Vagina (tissue), 2 donors: ENCODE results near the gene TYSND1. TPM values are rescaled to one million over a fixed set of nuclear protein-coding genes. Genes with fewer than 3 reads are reported as not detected.

Experiments used
- DNase-seq, 2 donors: peaks; one replicate each; pipeline ENCODE4 v3.0.0-alpha.2; 2017; ENCODE audit errors: extremely low spot score in 2 of 2
- H3K27ac ChIP-seq: fragments of 200-600 bp; sonication (generic); one replicate; pipeline ENCODE4 v1.5.1; 2019
- H3K27me3 ChIP-seq: fragments of 200-600 bp; sonication (generic); one replicate; pipeline ENCODE4 v1.5.1; 2019
- H3K36me3 ChIP-seq, 2 donors: fragments of 200-600 bp; sonication (generic); one replicate each; pipeline ENCODE4 v1.5.1; 2017 to 2019
- H3K4me1 ChIP-seq: fragments of 200-600 bp; sonication (generic); one replicate; pipeline ENCODE4 v1.5.1; 2019
- H3K4me3 ChIP-seq, 2 donors: fragments of 200-600 bp; sonication (generic); 1 replicate in 1 of 2; 2 replicates in 1 of 2; pipeline ENCODE4 v1.5.1; 2016 to 2019
- H3K9me3 ChIP-seq: fragments of 200-600 bp; sonication (generic); one replicate; pipeline ENCODE4 v1.5.1; 2019
- CTCF ChIP-seq, 3 experiments: fragments of 450-650 bp in 2 of 3; fragments of 200-600 bp in 1 of 3; sonication (generic) in 1 of 3; IDR thresholded peaks; one replicate each; pipeline ENCODE4 v1.5.1; 2017 to 2019; ENCODE audit warnings: antibody characterized with exemption in 3 of 3, mild to moderate bottlenecking in 2 of 3, moderate library complexity in 2 of 3
- POLR2A ChIP-seq, 2 donors: fragments of 450-650 bp; IDR thresholded peaks; one replicate each; pipeline ENCODE4 v1.6.1; 2017; ENCODE audit warnings: antibody characterized with exemption in 2 of 2, mild to moderate bottlenecking in 2 of 2, moderate library complexity in 2 of 2
- POLR2AphosphoS5 ChIP-seq, 2 donors: sonication (generic); formaldehyde crosslinking; IDR thresholded peaks; one replicate each; pipeline ENCODE4 v1.9.0; 2017; ENCODE audit warnings: antibody characterized with exemption in 2 of 2, mild to moderate bottlenecking in 2 of 2, low read depth in 1 of 2; ENCODE audit not compliant: insufficient read depth in 1 of 2
- intact Hi-C: fragments of 100-400 bp; cut with DNase I; formaldehyde crosslinking; loops from one replicate; pipeline ENCODE4 v1.15.1; 2023
- total RNA-seq: library from RNA; depleted of rRNA; stranded (reverse); fragments of >200 nt; gene quantifications from one replicate; pipeline ENCODE4 v1.2.3, GENCODE V29; 2016

TYSND1 gene
- total RNA-seq, 1 donor from 2014 or later, result 15.7 TPM

DNA sequence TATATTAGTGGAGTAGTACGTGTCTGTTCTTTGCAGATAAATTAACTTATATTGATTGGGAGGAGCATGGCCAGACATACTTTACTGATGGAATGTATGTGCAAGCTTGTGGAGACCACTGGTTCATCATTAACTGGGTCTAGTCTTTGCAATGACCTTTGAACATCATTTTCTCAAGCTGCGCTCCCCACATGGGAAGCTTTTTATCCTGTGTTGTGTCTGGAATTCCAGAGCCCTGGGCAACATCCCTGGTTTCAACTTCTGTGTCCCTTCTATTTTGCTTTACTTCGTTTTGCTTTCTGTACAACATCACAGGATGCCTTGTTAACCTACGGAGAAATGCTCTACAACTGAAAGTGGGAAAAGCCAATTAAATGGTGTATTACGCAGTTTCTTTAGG is 55.5 kb downstream of the TYSND1 start:
- no peaks in the 10 kb centered on the region for H3K4me1 ChIP-seq
- H3K27me3 ChIP-seq, result no peaks in the 10 kb centered on the region
- H3K9me3 ChIP-seq, result no peaks in the 10 kb centered on the region
- H3K4me3 ChIP-seq, result no peak overlapping the region
- TF ChIP-seq POLR2A (IDR thresholded peaks at IDR 0.05) (no peak), CTCF (IDR thresholded peaks at IDR 0.05) (no peak), POLR2AphosphoS5 (IDR thresholded peaks at IDR 0.05; ENCODE audit: insufficient read depth in 1 of 2, low read depth in 1 of 2) (no peak)
- H3K27ac ChIP-seq, result no peak overlapping the region
- DNase-seq, result no peak
- intact Hi-C loops, result no loop called here
- H3K36me3 ChIP-seq, result peaks cover 0 to 28% of the 10 kb centered on the region in 2 donors

GRCh38 chr10:70090013-70090412 is 56.5 kb downstream of the TYSND1 start:
- no peaks in the 10 kb centered on the region for H3K9me3 ChIP-seq
- no peak overlapping the region for H3K4me3 ChIP-seq
- H3K36me3 ChIP-seq, result peaks cover 0 to 22% of the 10 kb centered on the region in 2 donors
- intact Hi-C loops, result no loop called here
- H3K4me1 ChIP-seq, result no peaks in the 10 kb centered on the region
- DNase-seq, result no peak
- H3K27me3 ChIP-seq, result no peaks in the 10 kb centered on the region
- no peak for TF ChIP-seq CTCF (IDR thresholded peaks at IDR 0.05)
- no peak for TF ChIP-seq POLR2A (IDR thresholded peaks at IDR 0.05)
- no peak for TF ChIP-seq POLR2AphosphoS5 (IDR thresholded peaks at IDR 0.05; ENCODE audit: insufficient read depth in 1 of 2, low read depth in 1 of 2)
- H3K27ac ChIP-seq, result no peak overlapping the region

GRCh38 chr10:70088308-70088698 is 58.2 kb downstream of the TYSND1 start:
- intact Hi-C loops, result no loop called here
- H3K36me3 ChIP-seq, result peaks cover 0 to 18% of the 10 kb centered on the region in 2 donors
- no peak overlapping the region for H3K27ac ChIP-seq
- no peak for DNase-seq
- no peak overlapping the region for H3K4me3 ChIP-seq
- no peaks in the 10 kb centered on the region for H3K9me3 ChIP-seq
- no peak for TF ChIP-seq POLR2AphosphoS5 (IDR thresholded peaks at IDR 0.05; ENCODE audit: insufficient read depth in 1 of 2, low read depth in 1 of 2)
- H3K4me1 ChIP-seq, result no peaks in the 10 kb centered on the region
- no peaks in the 10 kb centered on the region for H3K27me3 ChIP-seq

Other genes starting within 250 kb of the TYSND1 start
- 15.5 TPM for gene MACROH2A2, start 93.9 kb downstream of the TYSND1 start, total RNA-seq
- 10.6 TPM for gene AIFM2, start 13.9 kb downstream of the TYSND1 start, total RNA-seq
- 57.9 TPM for gene SAR1A, start 23.8 kb upstream of the TYSND1 start, total RNA-seq
- gene PPA1, start 86.7 kb upstream of the TYSND1 start, total RNA-seq, result 79.3 TPM
- gene NPFFR1, start 137.3 kb upstream of the TYSND1 start, total RNA-seq, result not detected
- 10.8 TPM for gene LRRC20, start 235.9 kb upstream of the TYSND1 start, total RNA-seq